Measurements from ENCODE around the gene PODXL2.

The PODXL2 gene

GRCh38 chr3:127711896-127712295 lies 82.9 kb downstream of the PODXL2 start:
- DNase-seq: no peak

GRCh38 chr3:127712461-127712860 lies 83.5 kb downstream of the PODXL2 start:
- DNase-seq: no peak

- DNase-seq: no peak
These were observed 84.1 kb downstream of the PODXL2 start for GRCh38 chr3:127712881-127713771.

GRCh38 chr3:127714125-127714571 lies 85.2 kb downstream of the PODXL2 start:
- DNase-seq: no peak

GRCh38 chr3:127714866-127715265 lies 85.9 kb downstream of the PODXL2 start:
- no peak for DNase-seq

GRCh38 chr3:127715532-127715931 lies 86.5 kb downstream of the PODXL2 start:
- DNase-seq: no peak

GRCh38 chr3:127716384-127716783 lies 87.4 kb downstream of the PODXL2 start:
- no peak for DNase-seq

GRCh38 chr3:127717357-127718244 lies 88.6 kb downstream of the PODXL2 start:
- no peak for DNase-seq

- DNase-seq: no peak
These were observed 89.4 kb downstream of the PODXL2 start for GRCh38 chr3:127718245-127718915.

GRCh38 chr3:127718916-127719290 lies 89.9 kb downstream of the PODXL2 start:
- DNase-seq: no peak

GRCh38 chr3:127719369-127719768 lies 90.4 kb downstream of the PODXL2 start:
- DNase-seq: no peak

GRCh38 chr3:127720161-127720823 lies 91.3 kb downstream of the PODXL2 start:
- no peak for DNase-seq

- no peak for DNase-seq
These were observed 92.3 kb downstream of the PODXL2 start for GRCh38 chr3:127720985-127721935.

GRCh38 chr3:127722091-127722784 lies 93.3 kb downstream of the PODXL2 start:
- DNase-seq: peak; percentile 23
